ENCODE data around the gene DLL4.

Gene DLL4

GRCh38 chr15:40921949-40922607 is 7.1 kb upstream of the DLL4 start:
- Histone ChIP-seq H3K4me3 (ENCODE audit: low read depth, low read length) (no peak overlapping the region), H3K9ac (ENCODE audit: low read length) (no peak overlapping the region), H3K36me3 (ENCODE audit: control insufficient read depth, insufficient read depth, low read length) (no peaks in the 10 kb centered on the region), H3K27ac (ENCODE audit: low read depth, low read length) (no peak overlapping the region), H3K4me1 (ENCODE audit: control insufficient read depth, insufficient read depth, low read length) (peaks cover 30% of the 10 kb centered on the region; the same call in 1 of the 2 replicates), H3K9me3 (ENCODE audit: control insufficient read depth, insufficient read depth, low read depth, low read length) (no peaks in the 10 kb centered on the region), H3K27me3 (ENCODE audit: control insufficient read depth, insufficient read depth, low read length) (peaks cover 90% of the 10 kb centered on the region)

GRCh38 chr15:40922608-40923005 is 6.5 kb upstream of the DLL4 start:
- no peaks in the 10 kb centered on the region for H3K9me3 ChIP-seq (ENCODE audit: control insufficient read depth, insufficient read depth, low read depth, low read length)
- no peak overlapping the region for H3K4me3 ChIP-seq (ENCODE audit: low read depth, low read length)
- H3K27me3 ChIP-seq (ENCODE audit: control insufficient read depth, insufficient read depth, low read length): peaks cover 95% of the 10 kb centered on the region
- H3K27ac ChIP-seq (ENCODE audit: low read depth, low read length): no peak overlapping the region
- no peaks in the 10 kb centered on the region for H3K36me3 ChIP-seq (ENCODE audit: control insufficient read depth, insufficient read depth, low read length)
- H3K4me1 ChIP-seq (ENCODE audit: control insufficient read depth, insufficient read depth, low read length): peaks cover 34% of the 10 kb centered on the region; the same call in 1 of the 2 replicates
- H3K9ac ChIP-seq (ENCODE audit: low read length): no peak overlapping the region

- no peak overlapping the region for H3K9ac ChIP-seq (ENCODE audit: low read length)
- H3K4me3 ChIP-seq (ENCODE audit: low read depth, low read length): no peak overlapping the region
- peaks cover 97% of the 10 kb centered on the region for H3K27me3 ChIP-seq (ENCODE audit: control insufficient read depth, insufficient read depth, low read length)
- H3K4me1 ChIP-seq (ENCODE audit: control insufficient read depth, insufficient read depth, low read length): peaks cover 29% of the 10 kb centered on the region; the same call in 1 of the 2 replicates
- no peak overlapping the region for H3K27ac ChIP-seq (ENCODE audit: low read depth, low read length)
- H3K9me3 ChIP-seq (ENCODE audit: control insufficient read depth, insufficient read depth, low read depth, low read length): no peaks in the 10 kb centered on the region
- no peaks in the 10 kb centered on the region for H3K36me3 ChIP-seq (ENCODE audit: control insufficient read depth, insufficient read depth, low read length)
These were observed 5.6 kb upstream of the DLL4 start for GRCh38 chr15:40923551-40923950.

GRCh38 chr15:40925495-40925862 is 3.7 kb upstream of the DLL4 start:
- Histone ChIP-seq H3K27ac (ENCODE audit: low read depth, low read length) (no peak overlapping the region), H3K4me3 (ENCODE audit: low read depth, low read length) (peak overlapping the region; percentile 80), H3K27me3 (ENCODE audit: control insufficient read depth, insufficient read depth, low read length) (peaks cover 100% of the 10 kb centered on the region), H3K4me1 (ENCODE audit: control insufficient read depth, insufficient read depth, low read length) (peaks cover 37% of the 10 kb centered on the region), H3K9ac (ENCODE audit: low read length) (no peak overlapping the region), H3K36me3 (ENCODE audit: control insufficient read depth, insufficient read depth, low read length) (no peaks in the 10 kb centered on the region), H3K9me3 (ENCODE audit: control insufficient read depth, insufficient read depth, low read depth, low read length) (no peaks in the 10 kb centered on the region)

DNA sequence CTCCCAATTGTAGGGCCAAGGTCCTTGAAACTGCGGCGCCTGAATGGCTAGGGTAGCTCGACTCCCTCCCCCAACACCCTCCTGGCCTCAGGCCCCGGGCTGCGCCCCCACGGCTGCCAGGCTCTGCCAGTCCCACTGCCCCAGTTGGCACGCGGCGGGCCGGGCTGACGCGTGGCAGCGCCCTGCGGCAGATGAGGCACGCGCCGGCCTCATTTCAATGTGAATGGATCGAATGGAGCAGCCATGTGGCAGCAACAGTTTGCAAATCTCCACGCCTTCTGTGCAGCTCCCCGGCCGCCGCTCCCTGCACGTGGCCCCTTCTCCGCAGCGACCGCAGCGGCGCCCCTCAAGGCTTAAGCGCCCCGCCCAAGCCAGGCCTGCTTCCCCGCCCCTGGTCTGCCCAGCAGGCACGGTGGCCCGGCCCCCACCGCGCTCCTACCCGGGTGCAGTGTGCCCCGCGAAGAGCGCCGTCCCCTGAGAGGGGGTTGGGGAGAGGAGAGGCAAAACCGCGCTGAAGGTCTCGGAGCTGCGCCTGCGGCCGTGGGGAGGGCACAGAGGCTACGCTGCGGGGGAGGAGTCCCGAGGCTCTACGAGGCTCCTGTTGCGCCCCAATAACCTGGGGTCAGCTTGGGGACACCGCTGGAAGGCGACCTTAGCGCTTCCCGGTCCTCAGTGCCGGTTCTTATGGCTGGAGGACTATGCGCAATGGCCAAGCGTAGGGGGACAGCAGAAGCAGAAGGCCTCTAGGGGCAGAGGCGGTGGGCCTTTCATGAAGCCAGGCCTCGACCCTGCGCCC is 3.1 kb upstream of the DLL4 start:
- no peak overlapping the region for H3K9ac ChIP-seq (ENCODE audit: low read length)
- peak overlapping the region; percentile 80 for H3K4me3 ChIP-seq (ENCODE audit: low read depth, low read length)
- H3K9me3 ChIP-seq (ENCODE audit: control insufficient read depth, insufficient read depth, low read depth, low read length): no peaks in the 10 kb centered on the region
- H3K27me3 ChIP-seq (ENCODE audit: control insufficient read depth, insufficient read depth, low read length): peaks cover 100% of the 10 kb centered on the region
- H3K27ac ChIP-seq (ENCODE audit: low read depth, low read length): no peak overlapping the region
- H3K4me1 ChIP-seq (ENCODE audit: control insufficient read depth, insufficient read depth, low read length): peaks cover 41% of the 10 kb centered on the region
- H3K36me3 ChIP-seq (ENCODE audit: control insufficient read depth, insufficient read depth, low read length): no peaks in the 10 kb centered on the region

- Histone ChIP-seq H3K4me1 (ENCODE audit: control insufficient read depth, insufficient read depth, low read length) (peaks cover 42% of the 10 kb centered on the region), H3K36me3 (ENCODE audit: control insufficient read depth, insufficient read depth, low read length) (no peaks in the 10 kb centered on the region), H3K9ac (ENCODE audit: low read length) (no peak overlapping the region), H3K27ac (ENCODE audit: low read depth, low read length) (no peak overlapping the region), H3K9me3 (ENCODE audit: control insufficient read depth, insufficient read depth, low read depth, low read length) (no peaks in the 10 kb centered on the region), H3K27me3 (ENCODE audit: control insufficient read depth, insufficient read depth, low read length) (peaks cover 100% of the 10 kb centered on the region), H3K4me3 (ENCODE audit: low read depth, low read length) (peak overlapping the region; percentile 80)
These were observed 2.3 kb upstream of the DLL4 start for GRCh38 chr15:40926659-40927494.

DNA sequence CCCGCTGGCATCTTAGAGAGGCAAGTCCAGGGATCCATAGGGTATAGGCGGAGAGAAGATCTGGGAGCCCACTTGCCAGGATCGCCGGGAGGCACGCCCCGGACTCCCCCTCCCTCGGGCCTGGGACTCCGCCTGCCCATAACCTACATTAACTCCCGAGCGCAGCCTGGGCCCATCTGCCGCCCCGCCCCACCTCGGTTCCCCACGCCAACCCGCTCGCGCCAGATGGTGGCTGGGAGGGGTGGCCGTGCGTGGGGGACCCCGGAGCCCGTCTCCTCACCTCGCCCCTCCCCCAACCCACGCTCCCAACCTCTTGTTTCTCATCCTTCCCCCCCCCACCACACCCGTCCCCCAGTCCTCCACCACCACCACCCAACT is 1.7 kb upstream of the DLL4 start:
- Histone ChIP-seq H3K4me1 (ENCODE audit: control insufficient read depth, insufficient read depth, low read length) (peaks cover 42% of the 10 kb centered on the region), H3K27me3 (ENCODE audit: control insufficient read depth, insufficient read depth, low read length) (peaks cover 100% of the 10 kb centered on the region), H3K4me3 (ENCODE audit: low read depth, low read length) (peak overlapping the region; percentile 80), H3K36me3 (ENCODE audit: control insufficient read depth, insufficient read depth, low read length) (no peaks in the 10 kb centered on the region), H3K9ac (ENCODE audit: low read length) (no peak overlapping the region), H3K9me3 (ENCODE audit: control insufficient read depth, insufficient read depth, low read depth, low read length) (no peaks in the 10 kb centered on the region), H3K27ac (ENCODE audit: low read depth, low read length) (no peak overlapping the region)

DNA sequence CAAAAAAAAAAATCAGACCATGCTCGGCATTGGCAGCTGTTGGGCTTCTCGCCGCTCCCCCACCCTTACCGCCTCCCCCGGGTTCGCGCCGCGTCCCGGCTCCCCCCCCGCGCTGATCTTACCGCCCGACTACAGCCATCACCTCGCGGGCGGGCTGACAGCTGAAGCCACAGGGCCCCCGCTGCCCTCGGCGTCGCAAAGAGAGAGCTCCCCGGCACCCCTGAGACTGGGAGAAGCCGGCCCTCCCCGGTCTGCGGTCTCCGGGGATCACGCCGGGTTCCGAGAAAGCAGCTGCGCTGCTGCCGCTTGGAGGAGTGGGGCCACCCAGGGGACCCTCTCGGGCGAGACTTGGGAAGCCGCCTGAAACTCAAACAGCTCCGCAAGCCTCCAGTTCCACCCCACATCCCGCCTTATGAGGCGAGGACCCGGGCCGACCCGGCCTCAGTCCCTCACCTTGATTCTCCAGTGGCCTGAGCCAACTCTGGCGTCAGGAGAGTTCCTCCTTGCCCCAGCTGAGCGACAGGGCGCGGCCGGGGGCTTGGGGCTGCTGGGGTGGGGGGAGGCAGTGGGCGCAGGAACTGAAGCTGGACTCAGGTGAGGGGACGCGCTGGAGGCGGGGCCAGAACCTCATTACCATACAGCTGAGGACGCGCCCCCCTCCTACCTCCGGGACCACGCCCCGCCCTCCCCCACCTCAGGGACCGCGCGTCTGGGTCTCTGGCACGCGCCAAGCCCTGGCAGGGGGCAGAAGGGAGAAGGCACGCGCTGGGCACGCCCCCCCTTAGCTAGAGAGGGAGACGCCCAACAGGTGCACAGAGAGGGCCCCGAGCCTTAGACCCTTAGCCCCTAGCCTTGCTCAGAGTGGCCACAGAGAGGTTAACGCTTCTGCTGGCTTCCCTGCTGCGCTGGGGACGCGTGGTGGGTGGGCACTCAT is 1.0 kb upstream of the DLL4 start:
- no peak overlapping the region for H3K27ac ChIP-seq (ENCODE audit: low read depth, low read length)
- H3K9me3 ChIP-seq (ENCODE audit: control insufficient read depth, insufficient read depth, low read depth, low read length): no peaks in the 10 kb centered on the region
- peaks cover 100% of the 10 kb centered on the region for H3K27me3 ChIP-seq (ENCODE audit: control insufficient read depth, insufficient read depth, low read length)
- H3K4me3 ChIP-seq (ENCODE audit: low read depth, low read length): peak overlapping the region; percentile 80
- peaks cover 42% of the 10 kb centered on the region for H3K4me1 ChIP-seq (ENCODE audit: control insufficient read depth, insufficient read depth, low read length)
- H3K36me3 ChIP-seq (ENCODE audit: control insufficient read depth, insufficient read depth, low read length): no peaks in the 10 kb centered on the region
- no peak overlapping the region for H3K9ac ChIP-seq (ENCODE audit: low read length)

GRCh38 chr15:40929660-40930429 is 705 bp downstream of the DLL4 start:
- peak overlapping the region; percentile 80 for H3K4me3 ChIP-seq (ENCODE audit: low read depth, low read length)
- H3K4me1 ChIP-seq (ENCODE audit: control insufficient read depth, insufficient read depth, low read length): peaks cover 42% of the 10 kb centered on the region
- H3K27me3 ChIP-seq (ENCODE audit: control insufficient read depth, insufficient read depth, low read length): peaks cover 98% of the 10 kb centered on the region
- H3K9me3 ChIP-seq (ENCODE audit: control insufficient read depth, insufficient read depth, low read depth, low read length): no peaks in the 10 kb centered on the region
- H3K9ac ChIP-seq (ENCODE audit: low read length): no peak overlapping the region
- H3K27ac ChIP-seq (ENCODE audit: low read depth, low read length): no peak overlapping the region
- H3K36me3 ChIP-seq (ENCODE audit: control insufficient read depth, insufficient read depth, low read length): no peaks in the 10 kb centered on the region

All from HUES6 (cell line).